Pancreas (tissue), 10 donors: ENCODE measurements around the gene SPTBN4. TPM values are rescaled to one million over a fixed set of nuclear protein-coding genes. Genes with fewer than 3 reads are reported as not detected.

ENCODE experiments used
- ATAC-seq, 4 donors: fragments of 200-7000 bp; cut with Tn5 transposase; one replicate each; pipeline versions ENCODE4 v1.8.0 to v1.9.1; 2020; ENCODE audit warnings: mild to moderate bottlenecking in 4 of 4, moderate library complexity in 4 of 4
- DNase-seq, 6 donors: peaks; one replicate each; pipeline ENCODE4 v3.0.0-alpha.2; 2020
- FAIRE-seq: peaks from 2 replicates; lab custom pipeline; 2012; peaks lifted over from hg19 to GRCh38; lab: Jason Lieb, UNC
- H3K27ac ChIP-seq, 4 donors: fragments of 200-600 bp; sonication (generic); 1 replicate in 3 of 4; 2 replicates in 1 of 4; pipeline versions ENCODE4 v1.5.0 to v1.8.0; 2020
- H3K27me3 ChIP-seq, 4 donors: fragments of 200-600 bp; one replicate each; pipeline ENCODE4 v1.8.0; 2021
- H3K36me3 ChIP-seq, 3 donors: fragments of 200-600 bp; sonication (generic) in 1 of 3; one replicate each; pipeline versions ENCODE4 v1.5.0 to v1.8.0; 2020 to 2021
- H3K4me1 ChIP-seq, 3 donors: fragments of 200-600 bp; one replicate each; pipeline ENCODE4 v1.8.0; 2021
- H3K4me3 ChIP-seq, 4 donors: fragments of 200-600 bp; sonication (generic) in 2 of 4; one replicate each; pipeline versions ENCODE4 v1.5.0 to v1.8.0; 2020 to 2021
- H3K9me3 ChIP-seq, 4 donors: fragments of 200-600 bp; one replicate each; pipeline ENCODE4 v1.8.0; 2021
- CTCF ChIP-seq, 4 donors: fragments of 200-600 bp; sonication (generic) in 3 of 4; IDR thresholded peaks; one replicate each; pipeline versions ENCODE4 v1.5.0 to v1.8.0; 2021; ENCODE audit warnings: antibody characterized with exemption in 4 of 4
- WGBS, 2 donors: extraction: QIAGEN DNeasy Blood & Tissue Kit; methylation state at CpG; one replicate each; pipeline ENCODE4 v1.1.7; 2013; 5-methylcytosine and 5-hydroxymethylcytosine counted together
- intact Hi-C, 3 donors: fragments of 100-400 bp; cut with DNase I; formaldehyde crosslinking; loops; one replicate each; pipeline versions ENCODE4 v1.11.1 to v1.14.2; 2022
- polyA plus RNA-seq, 2 donors: library from polyadenylated mRNA; stranded (reverse); fragments of 200-250 nt; gene quantifications; one replicate each; pipeline ENCODE4 v1.2.3, GENCODE V29; 2013
- total RNA-seq, 6 donors: library from RNA; stranded (reverse); fragmentation: NEBNext Ultra II Directional in 4 of 6; extraction: Animal tissue kit (Norgen Biotek cat#: 25700) in 4 of 6; gene quantifications; one replicate each; pipeline versions ENCODE4 v1.2.1 to v1.2.4, GENCODE V29; 2021 to 2023
- donor health status: healthy with polysubstance abuse.
- donor health status: DM: no; HTN: no; CAD: no; lungs with moderate emphysema.
- donor health status: DM: no; HTN: no; CAD: no.
- donor health status: control.
- donor health status: control.
- donor health status: Bipolar disorder and iron deficiency.
- donor health status: DM: yes; HTN: yes; CAD: no.
- donor health status: DM: no; HTN: no; CAD: no.
- donor health status: DM: no; HTN: no; CAD: no.
- donor health status: DM: yes; HTN: yes; CAD: no.

Gene SPTBN4
- total and polyA plus RNA-seq, 8 donors: 1.0 to 23.9 (median 1.7) TPM

GRCh38 chr19:40512473-40513344, 45.9 kb downstream of the SPTBN4 start:
- no peaks in the 10 kb centered on the region for H3K4me1 ChIP-seq
- no peak for TF ChIP-seq CTCF (IDR thresholded peaks at IDR 0.05)
- intact Hi-C loops: no loop called here
- H3K27me3 ChIP-seq: peaks cover 0 to 18% (median 5%) of the 10 kb centered on the region in 4 donors
- no peaks in the 10 kb centered on the region for H3K9me3 ChIP-seq
- DNase-seq (no peak), ATAC-seq (peak; percentile 28 to 68 (median 52)), FAIRE-seq (no peak)
- no peak overlapping the region for H3K27ac ChIP-seq
- no peaks in the 10 kb centered on the region for H3K36me3 ChIP-seq
- 7 to 8% methylated on average over 53 to 105 of the region's 105 CpGs for WGBS, 2 donors
- peak overlapping the region in 2 of 4 donors; percentile 9 to 32 for H3K4me3 ChIP-seq

- FAIRE-seq (no peak), ATAC-seq (no peak), DNase-seq (no peak)
- no peak for TF ChIP-seq CTCF (IDR thresholded peaks at IDR 0.05)
- H3K9me3 ChIP-seq: no peaks in the 10 kb centered on the region
- H3K27me3 ChIP-seq: peaks cover 0 to 18% (median 5%) of the 10 kb centered on the region in 4 donors
- peak overlapping the region in 1 of 4 donors; percentile 32 for H3K4me3 ChIP-seq
- 56 to 57% methylated on average over 27 of the region's 27 CpGs for WGBS, 2 donors
- no peaks in the 10 kb centered on the region for H3K36me3 ChIP-seq
- H3K27ac ChIP-seq: no peak overlapping the region
- intact Hi-C loops: no loop called here
- no peaks in the 10 kb centered on the region for H3K4me1 ChIP-seq
Observed at GRCh38 chr19:40513345-40513678, 46.5 kb downstream of the SPTBN4 start.

- Histone ChIP-seq H3K27me3 (peaks cover 0 to 18% (median 5%) of the 10 kb centered on the region in 4 donors), H3K9me3 (no peaks in the 10 kb centered on the region), H3K4me3 (no peak overlapping the region), H3K36me3 (no peaks in the 10 kb centered on the region), H3K4me1 (no peaks in the 10 kb centered on the region), H3K27ac (no peak overlapping the region)
- FAIRE-seq: no peak
- 70 to 83% methylated on average over 4 of the region's 4 CpGs for WGBS, 2 donors
- intact Hi-C loops: no loop called here
- DNase-seq: no peak
- no peak for TF ChIP-seq CTCF (IDR thresholded peaks at IDR 0.05)
- no peak for ATAC-seq
Observed at GRCh38 chr19:40513741-40514315, 47.0 kb downstream of the SPTBN4 start.

GRCh38 chr19:40517248-40517647, 50.4 kb downstream of the SPTBN4 start:
- DNase-seq (no peak), FAIRE-seq (no peak), ATAC-seq (no peak)
- Histone ChIP-seq H3K36me3 (no peaks in the 10 kb centered on the region), H3K27ac (no peak overlapping the region), H3K4me1 (no peaks in the 10 kb centered on the region), H3K27me3 (peaks cover 0 to 17% (median 5%) of the 10 kb centered on the region in 4 donors), H3K9me3 (no peaks in the 10 kb centered on the region), H3K4me3 (no peak overlapping the region)
- 78 to 79% methylated on average over 9 of the region's 9 CpGs for WGBS, 2 donors
- TF ChIP-seq CTCF (IDR thresholded peaks at IDR 0.05): no peak
- intact Hi-C loops: no loop called here
